ENCODE measurements around the gene CDON.
"Not testable (repeated sequence)": the region's sequence is repeated elsewhere in the genome, so short reads cannot be mapped to it uniquely, and the experiment has no call there.

The CDON gene

DNA sequence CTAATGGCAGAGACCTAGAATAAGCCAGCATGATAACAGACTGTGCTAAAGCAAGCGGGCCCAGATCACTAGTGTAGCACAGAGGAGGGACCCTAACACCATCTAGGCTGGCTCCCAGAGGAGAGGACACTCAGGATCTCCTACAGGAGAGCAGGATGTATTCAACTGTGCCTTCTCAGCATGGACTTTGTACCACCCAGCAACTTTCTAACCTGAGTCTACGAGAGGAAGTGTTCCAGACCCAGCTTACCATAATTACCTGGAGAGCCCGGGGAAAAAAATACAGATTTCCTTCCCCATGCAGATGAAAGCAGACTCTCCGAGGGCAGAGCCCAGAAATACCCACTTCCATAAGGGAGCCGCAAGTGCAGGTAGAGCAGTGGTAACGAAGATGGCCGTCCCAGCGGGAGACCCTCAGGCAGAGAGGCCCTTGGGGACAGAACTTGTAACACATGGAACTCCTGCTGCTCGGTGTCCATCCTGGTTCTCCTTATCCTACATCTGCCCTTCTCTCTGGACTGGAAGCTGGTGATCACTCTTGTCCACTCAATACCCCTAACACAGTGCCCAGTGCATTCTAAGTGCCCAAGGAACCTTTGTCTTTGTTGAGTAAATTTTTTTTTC, 138.2 kb downstream of the CDON start:
- DNase-seq (ENCODE audit: low spot score), result no peak

DNA sequence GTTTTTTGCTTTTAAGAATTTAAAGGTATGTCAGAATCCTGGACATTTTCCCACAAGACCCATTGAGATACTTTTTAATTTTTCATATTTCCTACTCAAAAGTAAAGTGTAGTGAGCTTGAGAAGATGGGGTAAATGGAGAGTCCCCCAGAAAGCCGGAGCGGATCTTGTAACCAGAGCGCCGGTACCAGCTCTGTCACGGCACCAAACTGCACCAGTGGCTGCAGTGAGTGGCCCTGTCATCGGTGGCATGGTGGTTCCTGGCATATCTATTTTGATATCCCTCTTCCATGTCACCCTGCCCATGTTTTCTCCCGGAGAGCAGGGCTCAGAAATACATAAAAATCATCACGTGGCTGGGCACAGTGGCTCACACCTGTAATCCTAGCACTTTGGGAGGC, 139.0 kb downstream of the CDON start:
- no peak for DNase-seq (ENCODE audit: low spot score)

DNA sequence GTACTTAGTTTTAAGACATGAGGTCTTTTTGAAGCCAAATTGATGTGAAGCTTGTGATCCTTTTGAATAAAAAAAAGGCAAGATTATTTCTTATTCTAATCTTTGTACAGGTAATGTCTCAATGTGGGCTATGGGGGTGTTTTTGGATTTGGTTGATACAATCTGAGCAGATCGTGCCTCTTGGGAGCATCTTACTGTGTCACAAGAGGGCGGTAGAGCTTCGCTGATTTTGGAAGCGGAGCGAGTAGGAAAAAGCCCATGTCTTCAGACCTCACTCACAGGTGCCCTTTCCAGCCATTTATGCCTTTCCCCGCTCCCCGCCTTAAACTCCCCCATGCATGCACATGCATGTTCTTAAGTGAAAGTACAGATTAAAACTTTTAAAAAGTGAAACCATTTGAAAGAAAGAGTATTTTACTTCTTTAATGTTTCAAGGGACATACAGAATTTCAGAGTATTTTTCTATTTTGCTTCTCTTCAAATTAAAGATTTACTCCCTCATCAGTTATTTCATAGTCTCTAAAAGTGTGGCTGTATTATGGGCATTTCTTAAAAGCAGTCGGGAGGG, 139.6 kb downstream of the CDON start:
- DNase-seq (ENCODE audit: low spot score), result peak; percentile 81

DNA sequence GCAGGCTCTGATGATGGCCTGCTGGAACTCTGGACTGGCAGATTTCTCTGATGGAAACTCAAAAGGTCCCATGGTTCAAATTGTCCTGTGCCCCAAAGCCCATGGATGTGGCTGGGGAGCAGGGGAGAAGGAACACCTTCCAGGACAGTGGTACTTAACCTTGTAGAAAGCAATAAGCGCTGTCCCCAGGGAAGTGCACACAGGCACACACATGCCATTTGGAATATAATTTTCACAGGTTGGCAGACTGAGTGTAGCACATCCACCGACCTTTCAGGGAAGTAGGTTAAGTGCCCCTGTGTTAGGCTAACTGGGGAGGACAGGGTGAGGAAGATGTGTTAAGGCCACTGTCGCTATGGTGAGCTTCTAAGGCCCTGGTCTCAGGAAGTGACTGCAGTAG, 140.5 kb downstream of the CDON start:
- no peak for DNase-seq (ENCODE audit: low spot score)

- no peak for DNase-seq (ENCODE audit: low spot score)
These were observed 141.6 kb downstream of the CDON start for GRCh38 chr11:125921042-125921441.

DNA sequence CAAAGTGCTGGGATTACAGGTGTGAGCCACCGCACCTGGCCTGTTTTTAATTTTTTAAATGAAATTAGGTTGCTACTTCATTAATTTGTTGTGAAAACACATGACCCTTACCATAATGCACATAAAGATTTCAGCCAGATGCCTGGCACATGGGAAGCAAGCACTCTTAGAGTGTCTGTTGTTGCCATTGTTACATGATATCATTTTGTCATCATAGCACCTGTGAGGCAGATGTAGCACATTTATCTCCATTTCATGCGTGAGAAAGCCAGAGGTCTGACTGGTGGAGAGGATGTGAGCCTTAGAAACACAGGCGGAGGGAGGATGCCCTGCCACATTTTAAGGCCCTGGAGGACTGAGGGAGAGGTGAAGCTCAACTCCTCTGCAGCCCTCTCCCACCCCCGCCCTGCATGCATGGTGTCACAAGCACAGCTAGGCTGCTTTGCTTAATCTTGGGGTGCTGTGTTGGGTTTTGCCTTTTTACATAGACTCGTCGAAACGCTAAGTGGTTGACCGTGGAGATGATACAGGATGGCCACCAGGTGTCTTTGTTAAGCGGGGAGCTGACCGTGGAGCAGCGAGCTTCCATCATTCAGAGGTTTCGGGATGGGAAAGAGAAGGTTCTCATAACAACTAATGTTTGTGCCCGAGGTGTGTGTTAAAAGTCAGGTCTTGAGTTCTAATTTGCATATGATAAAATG, 144.4 kb downstream of the CDON start:
- DNase-seq (ENCODE audit: low spot score), result no peak

GRCh38 chr11:125916683-125917347, 145.9 kb downstream of the CDON start:
- no peak for DNase-seq (ENCODE audit: low spot score)

DNA sequence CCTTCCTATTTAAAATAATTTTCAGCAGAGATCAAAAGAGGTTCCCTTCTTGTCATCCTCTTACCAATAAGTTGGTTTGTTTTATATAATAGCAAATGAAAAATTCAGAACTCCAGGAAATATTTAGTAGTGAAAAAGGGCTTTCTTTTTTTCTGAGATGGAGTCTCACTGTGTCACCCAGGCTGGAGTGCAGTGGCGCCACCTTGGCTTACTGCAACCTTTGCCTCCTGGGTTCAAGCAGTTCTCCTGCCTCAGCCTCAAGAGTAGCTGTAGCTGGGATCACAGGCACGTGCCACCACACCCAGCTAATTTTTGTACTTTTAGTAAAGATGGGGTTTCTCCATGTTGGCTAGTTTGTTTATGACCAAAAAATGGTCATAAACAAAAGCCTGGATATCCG, 148.1 kb downstream of the CDON start:
- not testable (repeated sequence) for DNase-seq (ENCODE audit: low spot score)

DNA sequence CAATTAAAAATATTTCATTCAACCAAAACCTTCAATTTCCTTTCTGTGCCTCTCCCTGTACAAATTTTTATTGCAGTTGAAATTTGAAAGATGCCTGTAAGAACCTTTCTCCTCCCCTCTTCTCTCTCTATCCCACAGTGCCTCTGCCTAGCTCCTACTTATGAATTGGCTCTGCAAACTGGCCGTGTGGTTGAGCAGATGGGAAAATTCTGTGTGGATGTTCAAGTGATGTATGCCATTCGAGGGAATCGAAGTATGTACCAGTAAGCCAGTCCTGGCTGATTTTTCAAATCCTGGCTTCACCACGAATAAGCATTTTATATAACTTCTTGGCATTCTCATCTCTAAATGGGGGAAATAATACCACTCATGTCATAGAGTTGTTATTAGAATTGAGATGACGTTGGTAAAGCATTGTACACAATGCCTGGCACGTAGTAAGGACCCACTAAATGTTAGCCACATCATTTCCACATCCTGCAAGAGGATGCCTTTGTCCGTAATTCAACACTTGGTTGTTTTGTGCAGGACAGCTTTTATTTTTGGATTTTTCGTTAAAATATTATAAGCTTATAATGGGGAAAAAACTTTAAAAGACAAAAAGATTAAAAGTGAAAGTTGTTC, 152.3 kb downstream of the CDON start:
- DNase-seq (ENCODE audit: low spot score), result no peak
